Mammary epithelial cell (primary cell): ENCODE data around the gene PANX3.

Experiments
- CTCF ChIP-seq, 2 donors: IDR thresholded peaks in 1 of 2; conservative IDR thresholded peaks in 1 of 2; 2 replicates each; pipeline ENCODE4 v1.5.1; 2011 to 2012; ENCODE audit warnings: inconsistent platforms in 2 of 2, low read length in 2 of 2, mild to moderate bottlenecking in 2 of 2, control low read depth in 1 of 2, low read depth in 1 of 2; ENCODE audit not compliant: insufficient read depth in 1 of 2; ENCODE audit errors: extremely low read depth in 1 of 2
- EZH2 ChIP-seq: IDR thresholded peaks from 2 replicates; pipeline ENCODE4 v1.6.1; 2012; ENCODE audit warnings: low read length, inconsistent platforms, borderline replicate concordance

- TF ChIP-seq CTCF (conservative IDR thresholded peaks at IDR 0.05 in 1 of 2, IDR thresholded peaks at IDR 0.05 in 1 of 2; ENCODE audit: extremely low read depth in 1 of 2, insufficient read depth in 1 of 2, low read depth in 1 of 2, low read length in 2 of 2) (no peak), EZH2 (no peak)
These were observed 33.4 kb upstream of the PANX3 start for GRCh38 chr11:124577716-124578427.
